Measurements from ENCODE around the gene SLC6A13.

Gene SLC6A13

GRCh38 chr12:253116-253831 is 9.4 kb downstream of the SLC6A13 start:
- no peak overlapping the region for H3K4me3 ChIP-seq (ENCODE audit: insufficient read depth, low read depth, low read length)

GRCh38 chr12:252636-253035 is 10.0 kb downstream of the SLC6A13 start:
- H3K4me3 ChIP-seq (ENCODE audit: insufficient read depth, low read depth, low read length) = no peak overlapping the region
- H3K9me3 ChIP-seq (ENCODE audit: control insufficient read depth, low read length) = no peaks in the 10 kb centered on the region
- no peaks in the 10 kb centered on the region for H3K4me1 ChIP-seq (ENCODE audit: control insufficient read depth, insufficient read depth, low read length)
- H3K27me3 ChIP-seq (ENCODE audit: control insufficient read depth, insufficient read depth, low read length, poor library complexity, severe bottlenecking) = no peaks in the 10 kb centered on the region
- WGBS, 2 experiments = 58 to 71% methylated on average over 4 to 5 of the region's 5 CpGs
- no peak overlapping the region for H3K27ac ChIP-seq (ENCODE audit: insufficient read depth, low read depth, low read length, poor library complexity, severe bottlenecking)
- no peaks in the 10 kb centered on the region for H3K36me3 ChIP-seq (ENCODE audit: control insufficient read depth, insufficient read depth, low read length)

More at GRCh38 chr12:253116-253831, 9.4 kb downstream of the SLC6A13 start:
- Histone ChIP-seq H3K9me3 (ENCODE audit: control insufficient read depth, low read length) (no peaks in the 10 kb centered on the region), H3K27me3 (ENCODE audit: control insufficient read depth, insufficient read depth, low read length, poor library complexity, severe bottlenecking) (no peaks in the 10 kb centered on the region), H3K27ac (ENCODE audit: insufficient read depth, low read depth, low read length, poor library complexity, severe bottlenecking) (no peak overlapping the region), H3K36me3 (ENCODE audit: control insufficient read depth, insufficient read depth, low read length) (no peaks in the 10 kb centered on the region), H3K4me1 (ENCODE audit: control insufficient read depth, insufficient read depth, low read length) (no peaks in the 10 kb centered on the region)
- WGBS, 2 experiments = 91 to 92% methylated on average over 12 of the region's 12 CpGs

- H3K4me3 ChIP-seq (ENCODE audit: insufficient read depth, low read depth, low read length) = no peak overlapping the region
- no peaks in the 10 kb centered on the region for H3K4me1 ChIP-seq (ENCODE audit: control insufficient read depth, insufficient read depth, low read length)
- no peaks in the 10 kb centered on the region for H3K36me3 ChIP-seq (ENCODE audit: control insufficient read depth, insufficient read depth, low read length)
- no peaks in the 10 kb centered on the region for H3K27me3 ChIP-seq (ENCODE audit: control insufficient read depth, insufficient read depth, low read length, poor library complexity, severe bottlenecking)
- 97 to 100% methylated on average over 1 to 2 of the region's 3 CpGs for WGBS, 2 experiments
- H3K27ac ChIP-seq (ENCODE audit: insufficient read depth, low read depth, low read length, poor library complexity, severe bottlenecking) = no peak overlapping the region
- H3K9me3 ChIP-seq (ENCODE audit: control insufficient read depth, low read length) = no peaks in the 10 kb centered on the region
Measured at GRCh38 chr12:247271-247670, 15.4 kb downstream of the SLC6A13 start.

- Histone ChIP-seq H3K4me1 (ENCODE audit: control insufficient read depth, insufficient read depth, low read length) (no peaks in the 10 kb centered on the region), H3K9me3 (ENCODE audit: control insufficient read depth, low read length) (no peaks in the 10 kb centered on the region), H3K27me3 (ENCODE audit: control insufficient read depth, insufficient read depth, low read length, poor library complexity, severe bottlenecking) (no peaks in the 10 kb centered on the region), H3K36me3 (ENCODE audit: control insufficient read depth, insufficient read depth, low read length) (no peaks in the 10 kb centered on the region), H3K27ac (ENCODE audit: insufficient read depth, low read depth, low read length, poor library complexity, severe bottlenecking) (no peak overlapping the region), H3K4me3 (ENCODE audit: insufficient read depth, low read depth, low read length) (no peak overlapping the region)
- 88 to 90% methylated on average over 4 of the region's 4 CpGs for WGBS, 2 experiments
Measured at GRCh38 chr12:243381-243780, 19.3 kb downstream of the SLC6A13 start.

- no peaks in the 10 kb centered on the region for H3K27me3 ChIP-seq (ENCODE audit: control insufficient read depth, insufficient read depth, low read length, poor library complexity, severe bottlenecking)
- H3K27ac ChIP-seq (ENCODE audit: insufficient read depth, low read depth, low read length, poor library complexity, severe bottlenecking) = no peak overlapping the region
- no peaks in the 10 kb centered on the region for H3K36me3 ChIP-seq (ENCODE audit: control insufficient read depth, insufficient read depth, low read length)
- H3K9me3 ChIP-seq (ENCODE audit: control insufficient read depth, low read length) = no peaks in the 10 kb centered on the region
- no peak overlapping the region for H3K4me3 ChIP-seq (ENCODE audit: insufficient read depth, low read depth, low read length)
- H3K4me1 ChIP-seq (ENCODE audit: control insufficient read depth, insufficient read depth, low read length) = no peaks in the 10 kb centered on the region
- WGBS, 2 experiments = 93 to 96% methylated on average over 15 of the region's 15 CpGs
Measured at GRCh38 chr12:242496-242895, 20.1 kb downstream of the SLC6A13 start.

GRCh38 chr12:241266-241665 is 21.4 kb downstream of the SLC6A13 start:
- no peak overlapping the region for H3K27ac ChIP-seq (ENCODE audit: insufficient read depth, low read depth, low read length, poor library complexity, severe bottlenecking)
- H3K9me3 ChIP-seq (ENCODE audit: control insufficient read depth, low read length) = no peaks in the 10 kb centered on the region
- H3K4me3 ChIP-seq (ENCODE audit: insufficient read depth, low read depth, low read length) = no peak overlapping the region
- no peaks in the 10 kb centered on the region for H3K36me3 ChIP-seq (ENCODE audit: control insufficient read depth, insufficient read depth, low read length)
- WGBS, 2 experiments = 95 to 96% methylated on average over 5 of the region's 9 CpGs
- no peaks in the 10 kb centered on the region for H3K27me3 ChIP-seq (ENCODE audit: control insufficient read depth, insufficient read depth, low read length, poor library complexity, severe bottlenecking)
- H3K4me1 ChIP-seq (ENCODE audit: control insufficient read depth, insufficient read depth, low read length) = no peaks in the 10 kb centered on the region

GRCh38 chr12:240566-240965 is 22.1 kb downstream of the SLC6A13 start:
- Histone ChIP-seq H3K4me1 (ENCODE audit: control insufficient read depth, insufficient read depth, low read length) (no peaks in the 10 kb centered on the region), H3K27ac (ENCODE audit: insufficient read depth, low read depth, low read length, poor library complexity, severe bottlenecking) (no peak overlapping the region), H3K36me3 (ENCODE audit: control insufficient read depth, insufficient read depth, low read length) (no peaks in the 10 kb centered on the region), H3K27me3 (ENCODE audit: control insufficient read depth, insufficient read depth, low read length, poor library complexity, severe bottlenecking) (no peaks in the 10 kb centered on the region), H3K9me3 (ENCODE audit: control insufficient read depth, low read length) (no peaks in the 10 kb centered on the region), H3K4me3 (ENCODE audit: insufficient read depth, low read depth, low read length) (no peak overlapping the region)
- WGBS, 2 experiments = 89 to 95% methylated on average over 9 of the region's 9 CpGs

GRCh38 chr12:238736-239398 is 23.8 kb downstream of the SLC6A13 start:
- WGBS, 2 experiments = 69 to 71% methylated on average over 18 to 19 of the region's 19 CpGs
- H3K36me3 ChIP-seq (ENCODE audit: control insufficient read depth, insufficient read depth, low read length) = no peaks in the 10 kb centered on the region
- no peaks in the 10 kb centered on the region for H3K9me3 ChIP-seq (ENCODE audit: control insufficient read depth, low read length)

GRCh38 chr12:238116-238515 is 24.5 kb downstream of the SLC6A13 start:
- Histone ChIP-seq H3K4me3 (ENCODE audit: insufficient read depth, low read depth, low read length) (no peak overlapping the region), H3K4me1 (ENCODE audit: control insufficient read depth, insufficient read depth, low read length) (no peaks in the 10 kb centered on the region), H3K27me3 (ENCODE audit: control insufficient read depth, insufficient read depth, low read length, poor library complexity, severe bottlenecking) (no peaks in the 10 kb centered on the region), H3K36me3 (ENCODE audit: control insufficient read depth, insufficient read depth, low read length) (no peaks in the 10 kb centered on the region), H3K27ac (ENCODE audit: insufficient read depth, low read depth, low read length, poor library complexity, severe bottlenecking) (no peak overlapping the region), H3K9me3 (ENCODE audit: control insufficient read depth, low read length) (no peaks in the 10 kb centered on the region)
- 93 to 95% methylated on average over 9 of the region's 9 CpGs for WGBS, 2 experiments

More at GRCh38 chr12:238736-239398, 23.8 kb downstream of the SLC6A13 start:
- H3K27me3 ChIP-seq (ENCODE audit: control insufficient read depth, insufficient read depth, low read length, poor library complexity, severe bottlenecking) = no peaks in the 10 kb centered on the region
- H3K4me3 ChIP-seq (ENCODE audit: insufficient read depth, low read depth, low read length) = no peak overlapping the region
- H3K4me1 ChIP-seq (ENCODE audit: control insufficient read depth, insufficient read depth, low read length) = no peaks in the 10 kb centered on the region
- H3K27ac ChIP-seq (ENCODE audit: insufficient read depth, low read depth, low read length, poor library complexity, severe bottlenecking) = no peak overlapping the region

- Histone ChIP-seq H3K27me3 (ENCODE audit: control insufficient read depth, insufficient read depth, low read length, poor library complexity, severe bottlenecking) (peaks cover 5% of the 10 kb centered on the region), H3K9me3 (ENCODE audit: control insufficient read depth, low read length) (no peaks in the 10 kb centered on the region), H3K4me3 (ENCODE audit: insufficient read depth, low read depth, low read length) (no peak overlapping the region), H3K36me3 (ENCODE audit: control insufficient read depth, insufficient read depth, low read length) (no peaks in the 10 kb centered on the region), H3K27ac (ENCODE audit: insufficient read depth, low read depth, low read length, poor library complexity, severe bottlenecking) (no peak overlapping the region), H3K4me1 (ENCODE audit: control insufficient read depth, insufficient read depth, low read length) (no peaks in the 10 kb centered on the region)
- 90 to 93% methylated on average over 12 to 13 of the region's 13 CpGs for WGBS, 2 experiments
Measured at GRCh38 chr12:237026-237815, 25.4 kb downstream of the SLC6A13 start.

All from ectodermal cell (in vitro differentiated cells).